ENCODE measurements around the gene GIT2.

The GIT2 gene

DNA sequence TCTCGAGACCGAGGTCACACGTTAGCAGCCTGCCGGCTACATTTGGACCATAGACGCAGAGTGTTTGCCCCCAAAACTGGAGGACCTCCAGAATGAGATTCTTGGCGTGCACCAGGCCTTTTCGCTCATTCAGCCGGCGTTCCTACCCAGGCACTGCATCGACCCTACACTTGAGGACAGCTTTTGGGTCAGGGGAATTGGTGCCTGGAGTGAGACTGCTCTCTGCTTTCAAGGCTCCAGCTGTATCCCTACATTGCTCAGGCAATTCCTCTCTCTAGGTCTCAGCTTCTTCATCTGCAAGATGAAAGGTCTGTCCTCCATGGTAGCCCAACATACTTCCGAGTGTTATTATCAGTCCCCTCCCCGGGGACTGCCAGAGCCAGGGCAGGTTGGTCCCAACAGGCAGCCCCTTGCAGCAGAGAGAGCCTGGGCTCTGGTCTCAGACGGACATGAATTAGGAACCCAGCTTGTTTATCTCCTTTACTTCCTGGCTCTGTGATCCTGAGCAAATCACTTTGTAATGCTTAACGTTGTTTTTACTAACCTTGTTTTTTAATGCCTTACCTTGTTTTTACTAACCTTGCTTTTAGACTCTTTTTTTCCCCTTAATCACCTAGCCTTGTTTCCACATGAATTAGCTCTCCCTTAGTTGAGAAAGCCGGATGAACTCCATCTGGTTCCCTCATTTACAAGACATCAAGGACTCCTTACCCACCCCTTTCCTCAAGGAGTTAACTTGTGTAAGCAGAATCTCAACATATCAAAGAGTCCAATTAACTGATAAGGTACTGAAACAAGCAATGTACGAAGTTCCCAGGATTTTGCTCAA, 95.2 kb downstream of the GIT2 start (continued):
- TF ChIP-seq ZNF585B (tag by site-specific recombination; IDR thresholded peaks at IDR 0.05) (peak; percentile 61), ZNF239 (tag by site-specific recombination; IDR thresholded peaks at IDR 0.05) (no peak), ZNF473 (tag by site-specific recombination; IDR thresholded peaks at IDR 0.05) (no peak), ZNF280C (tag by site-specific recombination; IDR thresholded peaks at IDR 0.05) (no peak), PRDM10 (tag by site-specific recombination; IDR thresholded peaks at IDR 0.05) (peak; percentile 93), ZNF777 (tag by site-specific recombination; IDR thresholded peaks at IDR 0.05; ENCODE audit: borderline replicate concordance) (no peak), ZSCAN4 (tag by site-specific recombination; IDR thresholded peaks at IDR 0.05) (no peak), ZNF398 (tag by site-specific recombination; IDR thresholded peaks at IDR 0.05) (no peak), ZNF654 (tag by site-specific recombination; IDR thresholded peaks at IDR 0.05; ENCODE audit: low read depth) (no peak), ZSCAN30 (tag by site-specific recombination; IDR thresholded peaks at IDR 0.05) (no peak)

GRCh38 chr12:109899783-109900751, 96.1 kb downstream of the GIT2 start, which contains the start of gene TCHP:
TSS of gene TCHP (plus strand) at chr12:109900274. CDS start at chr12:109903027, 2,753 bp downstream.
- ChIA-PET POLR2A (interaction anchor here (0.5 to 1.0 kb wide), 4 partner anchors 9 to 92 kb away, joined by 3 to 8 read pairs (median 3); no protein-coding TSS in a partner anchor), CTCF (interaction anchor here (0.7 to 2.2 kb wide), 5 partner anchors 11 to 96 kb away, joined by 3 to 8 read pairs (median 4); no protein-coding TSS in a partner anchor)
- H3K36me3 ChIP-seq (ENCODE audit: control insufficient read depth in 2 of 2, insufficient read depth in 1 of 2, low read length in 2 of 2): peaks cover 4 to 24% of the 10 kb centered on the region in 2 experiments; a peak in 2 of 3 replicates
- H3K9me3 ChIP-seq (ENCODE audit: control insufficient read depth, insufficient read depth, low read depth, low read length): no peaks in the 10 kb centered on the region
- peaks cover 3% of the 10 kb centered on the region; the same call in 1 of the 2 replicates for H3K4me1 ChIP-seq (ENCODE audit: control insufficient read depth, insufficient read depth, low read length)
- peak within 1 kb of the TSS; percentile 73 for H3K27ac ChIP-seq (ENCODE audit: extremely low read depth, low read depth, low read length)
- H3K4me3 ChIP-seq (ENCODE audit: low read depth, low read length): peak within 1 kb of the TSS; percentile 55
- peak; percentile 87 for TF ChIP-seq ZBTB20 (tag by site-specific recombination; IDR thresholded peaks at IDR 0.05)
- peak; percentile 87 for TF ChIP-seq ZNF121 (tag by site-specific recombination; IDR thresholded peaks at IDR 0.05)
- TF ChIP-seq SP3 (tag by site-specific recombination; IDR thresholded peaks at IDR 0.05): peak; percentile 14; the same call in 1 of the 2 replicates
- TF ChIP-seq ZIC2 (tag by site-specific recombination; IDR thresholded peaks at IDR 0.05): peak; percentile 88
- TF ChIP-seq SP2 (tag by site-specific recombination; IDR thresholded peaks at IDR 0.05): peak; percentile 45
- no peak for TF ChIP-seq ZNF394 (tag by site-specific recombination; IDR thresholded peaks at IDR 0.05; ENCODE audit: borderline replicate concordance)
- no peak for TF ChIP-seq ZBTB1 (tag by site-specific recombination; IDR thresholded peaks at IDR 0.05)
- TF ChIP-seq, protein P1, sequence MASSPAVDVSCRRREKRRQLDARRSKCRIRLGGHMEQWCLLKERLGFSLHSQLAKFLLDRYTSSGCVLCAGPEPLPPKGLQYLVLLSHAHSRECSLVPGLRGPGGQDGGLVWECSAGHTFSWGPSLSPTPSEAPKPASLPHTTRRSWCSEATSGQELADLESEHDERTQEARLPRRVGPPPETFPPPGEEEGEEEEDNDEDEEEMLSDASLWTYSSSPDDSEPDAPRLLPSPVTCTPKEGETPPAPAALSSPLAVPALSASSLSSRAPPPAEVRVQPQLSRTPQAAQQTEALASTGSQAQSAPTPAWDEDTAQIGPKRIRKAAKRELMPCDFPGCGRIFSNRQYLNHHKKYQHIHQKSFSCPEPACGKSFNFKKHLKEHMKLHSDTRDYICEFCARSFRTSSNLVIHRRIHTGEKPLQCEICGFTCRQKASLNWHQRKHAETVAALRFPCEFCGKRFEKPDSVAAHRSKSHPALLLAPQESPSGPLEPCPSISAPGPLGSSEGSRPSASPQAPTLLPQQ (tag by site-specific recombination; IDR thresholded peaks at IDR 0.05): peak; percentile 47
- TF ChIP-seq, protein P2, sequence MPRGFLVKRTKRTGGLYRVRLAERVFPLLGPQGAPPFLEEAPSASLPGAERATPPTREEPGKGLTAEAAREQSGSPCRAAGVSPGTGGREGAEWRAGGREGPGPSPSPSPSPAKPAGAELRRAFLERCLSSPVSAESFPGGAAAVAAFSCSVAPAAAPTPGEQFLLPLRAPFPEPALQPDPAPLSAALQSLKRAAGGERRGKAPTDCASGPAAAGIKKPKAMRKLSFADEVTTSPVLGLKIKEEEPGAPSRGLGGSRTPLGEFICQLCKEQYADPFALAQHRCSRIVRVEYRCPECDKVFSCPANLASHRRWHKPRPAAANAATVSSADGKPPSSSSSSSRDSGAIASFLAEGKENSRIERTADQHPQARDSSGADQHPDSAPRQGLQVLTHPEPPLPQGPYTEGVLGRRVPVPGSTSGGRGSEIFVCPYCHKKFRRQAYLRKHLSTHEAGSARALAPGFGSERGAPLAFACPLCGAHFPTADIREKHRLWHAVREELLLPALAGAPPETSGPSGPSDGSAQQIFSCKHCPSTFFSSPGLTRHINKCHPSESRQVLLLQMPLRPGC (tag by site-specific recombination; IDR thresholded peaks at IDR 0.05): 0 out of 2 replicates have a peak, but pooled peaks have one; percentile 16
- peak; percentile 96 for TF ChIP-seq ZBTB8A (tag by site-specific recombination; IDR thresholded peaks at IDR 0.05)
- TF ChIP-seq REPIN1 (tag by site-specific recombination; IDR thresholded peaks at IDR 0.05; ENCODE audit: low read depth): peak; percentile 43; the same call in 1 of the 2 replicates
